SK-N-SH treated with all-trans-retinoic acid at 6 μM for 48 hours (cell line): ENCODE data around the gene S100A2.

ENCODE experiments used
- SNAI2 ChIP-seq: fragments of 250-450 bp; sonication (Bioruptor Pico); IDR thresholded peaks from 2 replicates; pipeline ENCODE4 v1.5.0; 2020; ENCODE audit warnings: mild to moderate bottlenecking, moderate library complexity
- ZFP30 ChIP-seq: fragments of 450-650 bp; formaldehyde crosslinking; IDR thresholded peaks from 2 replicates; pipeline ENCODE4 v1.5.0; 2022; ENCODE audit warnings: mild to moderate bottlenecking, moderate library complexity

GRCh38 chr1:153578490-153578889 is 12.8 kb upstream of the S100A2 start:
- no peak for TF ChIP-seq SNAI2 (CRISPR knock-in tag)
- TF ChIP-seq ZFP30 (CRISPR knock-in tag) = no peak
